Motor neuron (in vitro differentiated cells): Measurements from ENCODE around the gene NUP93. TPM values are rescaled to one million over a fixed set of nuclear protein-coding genes. Genes with fewer than 3 reads are reported as not detected.

Experiments used
- ATAC-seq, 8 experiments: fragments of 200-7000 bp; cut with Tn5 transposase; replicated peaks in 6 of 8; 2 replicates each; pipeline ENCODE4 v1.8.0; 2021; ENCODE audit warnings: mild to moderate bottlenecking in 8 of 8, moderate library complexity in 8 of 8
- H3K27ac ChIP-seq, 2 donors: fragments of 250-450 bp; sonication (Bioruptor Pico); 2 replicates each; pipeline ENCODE4 v1.9.0; 2021; ENCODE audit warnings: antibody characterized with exemption in 2 of 2, mild to moderate bottlenecking in 2 of 2, moderate library complexity in 1 of 2
- H3K4me1 ChIP-seq, 2 donors: fragments of 250-450 bp; sonication (Bioruptor Pico); replicated peaks in 1 of 2; 2 replicates each; pipeline ENCODE4 v1.6.1; 2021; ENCODE audit warnings: antibody characterized with exemption in 2 of 2, mild to moderate bottlenecking in 2 of 2, moderate library complexity in 1 of 2
- H3K4me3 ChIP-seq, 5 donors: fragments of 250-450 bp; sonication (Bioruptor Pico); 2 replicates each; pipeline ENCODE4 v1.9.0; 2021; ENCODE audit warnings: antibody characterized with exemption in 5 of 5, mild to moderate bottlenecking in 5 of 5, moderate library complexity in 4 of 5
- WGBS, 10 experiments: fragments of 450-650 bp; shearing (Covaris generic); methylation state at CpG; one replicate each; pipeline ENCODE4 v1.0.0; 2022; 5-methylcytosine and 5-hydroxymethylcytosine counted together
- in situ Hi-C, 9 experiments: fragments of 400-800 bp; cut with MboI; loops; one replicate each; pipeline ENCODE4 v1.15.0; 2021; ENCODE audit warnings: low sequenced_read_pairs in 9 of 9, low pct_unique_long_range_greater_than_20kb in 2 of 9; ENCODE audit not compliant: unreplicated experiment in 9 of 9
- total RNA-seq, 8 experiments: library from RNA; unstranded; fragments of 300-600 nt; gene quantifications; 2 replicates each; pipeline versions ENCODE4 v1.2.3 to v1.2.4, GENCODE V29; 2022

Gene NUP93
- total RNA-seq, 8 experiments from 2014 or later, result 48.6 to 123 (median 95.5) TPM

- in situ Hi-C loops, result no loop called here
- H3K27ac ChIP-seq, result no peak overlapping the region
- no peaks in the 10 kb centered on the region for H3K4me1 ChIP-seq
- no peak for ATAC-seq
- no peak overlapping the region for H3K4me3 ChIP-seq
Observed at GRCh38 chr16:56755038-56755437, 25.1 kb downstream of the NUP93 start.

DNA sequence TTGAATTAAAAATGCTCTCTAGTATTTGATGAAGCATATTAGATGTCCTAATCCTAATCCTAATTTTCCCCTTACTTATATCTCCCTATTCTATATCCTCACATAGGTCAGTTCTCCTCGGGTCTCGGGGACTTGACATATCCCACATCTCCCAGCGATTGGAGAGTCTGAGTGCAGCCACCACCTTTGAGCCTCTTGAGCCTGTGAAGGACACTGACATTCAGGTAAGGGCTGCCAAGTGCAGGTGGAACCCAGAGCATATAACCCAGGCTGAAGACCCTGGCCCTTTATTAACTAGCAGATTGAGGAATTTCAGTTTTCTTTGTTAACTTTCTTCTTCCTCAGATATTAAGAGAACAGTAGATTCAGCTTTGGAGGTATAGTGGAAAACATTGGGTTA lies 28.5 kb downstream of the NUP93 start:
- no peak overlapping the region for H3K27ac ChIP-seq
- no peak overlapping the region for H3K4me3 ChIP-seq
- WGBS, 10 experiments, result 80 to 100% (median 100%) methylated on average over 1 to 3 of the region's 3 CpGs; no CpG with 5 or more reads in 5 of the 10 experiments
- no peaks in the 10 kb centered on the region for H3K4me1 ChIP-seq
- no peak for ATAC-seq
- in situ Hi-C loops, result no loop called here

GRCh38 chr16:56758930-56759329 lies 29.0 kb downstream of the NUP93 start:
- Histone ChIP-seq H3K4me3 (no peak overlapping the region), H3K27ac (no peak overlapping the region), H3K4me1 (no peaks in the 10 kb centered on the region)
- in situ Hi-C loops, result no loop called here
- 50 to 100% (median 96%) methylated on average over 1 to 4 of the region's 4 CpGs for whole genome bisulfite sequencing, 10 experiments
- no peak for ATAC-seq

DNA sequence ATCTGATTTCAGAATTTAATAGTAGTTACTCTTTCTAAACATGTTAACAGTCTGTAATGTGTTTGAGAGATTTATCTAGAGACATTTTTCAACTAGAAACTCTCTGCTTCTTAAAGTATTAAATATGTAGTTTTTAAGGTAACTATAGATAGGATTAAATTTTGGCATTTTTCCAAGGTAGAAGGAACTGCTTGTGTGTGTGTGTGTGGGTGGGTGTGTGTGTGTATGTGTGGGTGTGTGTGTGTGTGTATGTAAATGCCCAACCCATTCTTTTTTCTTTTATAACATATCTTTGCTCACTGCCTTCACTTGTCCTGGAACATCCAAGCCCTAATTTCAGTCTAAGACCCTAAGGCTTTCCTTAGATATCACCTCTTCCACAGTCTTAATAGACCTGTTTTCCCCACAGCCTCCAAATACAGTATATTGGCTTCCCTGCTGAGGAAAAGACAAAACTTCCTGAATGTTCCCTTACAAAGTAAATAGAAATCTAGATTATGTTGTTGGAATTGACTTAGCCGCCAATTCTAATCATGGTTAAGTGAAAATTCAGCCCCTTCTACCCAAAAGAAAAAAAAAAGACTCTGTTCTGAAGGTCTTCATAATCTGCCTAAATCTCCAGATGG lies 33.5 kb downstream of the NUP93 start:
- H3K4me3 ChIP-seq, result no peak overlapping the region
- ATAC-seq, result peak in 2 of 8 experiments; percentile 23 to 39
- H3K27ac ChIP-seq, result no peak overlapping the region
- H3K4me1 ChIP-seq, result peaks cover 0 to 3% of the 10 kb centered on the region in 2 donors
- in situ Hi-C loops, result no loop called here
- WGBS, 10 experiments, result 71 to 100% (median 100%) methylated on average over 1 of the region's 1 CpG; no CpG with 5 or more reads in 2 of the 10 experiments

GRCh38 chr16:56764835-56765234 lies 34.9 kb downstream of the NUP93 start:
- H3K4me1 ChIP-seq, result peaks cover 0 to 3% of the 10 kb centered on the region in 2 donors
- no peak overlapping the region for H3K4me3 ChIP-seq
- WGBS, 10 experiments, result 71 to 100% (median 89%) methylated on average over 1 to 2 of the region's 2 CpGs
- no peak overlapping the region for H3K27ac ChIP-seq
- in situ Hi-C loops, result no loop called here
- no peak for ATAC-seq

GRCh38 chr16:56765949-56766348 lies 36.0 kb downstream of the NUP93 start:
- Histone ChIP-seq H3K4me1 (peaks cover 0 to 3% of the 10 kb centered on the region in 2 donors), H3K4me3 (no peak overlapping the region), H3K27ac (no peak overlapping the region)
- no peak for ATAC-seq
- WGBS, 10 experiments, result 70 to 100% (median 82%) methylated on average over 1 to 4 of the region's 4 CpGs
- in situ Hi-C loops, result no loop called here

- ATAC-seq, result peak in 5 of 8 experiments; percentile 10 to 89 (median 77)
- in situ Hi-C loops, result no loop called here
- Histone ChIP-seq H3K4me3 (no peak overlapping the region), H3K27ac (no peak overlapping the region), H3K4me1 (peaks cover 0 to 3% of the 10 kb centered on the region in 2 donors)
- WGBS, 10 experiments, result 40 to 100% (median 86%) methylated on average over 1 to 3 of the region's 3 CpGs; no CpG with 5 or more reads in 3 of the 10 experiments
Observed at GRCh38 chr16:56767024-56767423, 37.1 kb downstream of the NUP93 start.

GRCh38 chr16:56769677-56770076 lies 39.7 kb downstream of the NUP93 start:
- in situ Hi-C loops, result no loop called here
- Histone ChIP-seq H3K4me1 (peaks cover 0 to 11% of the 10 kb centered on the region in 2 donors), H3K27ac (no peak overlapping the region), H3K4me3 (no peak overlapping the region)
- WGBS, 10 experiments, result 80 to 100% (median 96%) methylated on average over 1 to 3 of the region's 3 CpGs; no CpG with 5 or more reads in 4 of the 10 experiments
- no peak for ATAC-seq

DNA sequence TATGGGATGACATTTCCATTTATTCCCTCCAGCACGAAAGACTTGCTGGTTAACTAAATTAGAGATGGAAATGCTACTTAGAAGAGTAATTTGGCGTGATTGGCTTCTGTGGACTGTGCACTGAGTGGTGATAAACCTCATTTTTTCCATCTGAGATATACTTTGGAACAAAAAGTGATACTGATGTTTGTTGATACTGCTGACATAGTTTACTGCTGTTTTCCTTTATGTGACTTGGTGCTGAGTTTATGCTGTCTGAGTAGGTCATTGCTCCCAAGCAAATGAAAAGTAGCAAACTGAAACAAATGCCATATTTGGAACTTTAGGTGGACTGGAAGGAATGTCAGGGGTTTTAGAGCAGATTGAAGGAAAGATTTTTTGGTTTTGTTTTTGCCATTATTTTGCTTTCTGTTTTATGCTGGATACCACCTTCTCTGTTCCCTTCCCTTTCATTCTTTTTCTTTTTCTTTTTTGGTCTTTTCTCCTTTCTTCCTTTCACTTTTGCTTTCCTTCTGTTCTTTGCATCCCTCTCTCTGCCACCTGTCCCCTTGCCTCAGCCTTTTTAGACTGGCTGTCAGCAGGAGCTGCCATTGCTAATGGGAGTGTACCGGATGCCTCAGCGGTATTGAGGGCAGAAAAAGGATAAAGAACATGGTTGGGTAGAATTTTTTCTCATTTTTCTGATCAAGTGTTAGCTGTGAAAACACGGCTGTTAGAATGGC lies 41.8 kb downstream of the NUP93 start:
- in situ Hi-C loops, result no loop called here
- no peak overlapping the region for H3K27ac ChIP-seq

DNA sequence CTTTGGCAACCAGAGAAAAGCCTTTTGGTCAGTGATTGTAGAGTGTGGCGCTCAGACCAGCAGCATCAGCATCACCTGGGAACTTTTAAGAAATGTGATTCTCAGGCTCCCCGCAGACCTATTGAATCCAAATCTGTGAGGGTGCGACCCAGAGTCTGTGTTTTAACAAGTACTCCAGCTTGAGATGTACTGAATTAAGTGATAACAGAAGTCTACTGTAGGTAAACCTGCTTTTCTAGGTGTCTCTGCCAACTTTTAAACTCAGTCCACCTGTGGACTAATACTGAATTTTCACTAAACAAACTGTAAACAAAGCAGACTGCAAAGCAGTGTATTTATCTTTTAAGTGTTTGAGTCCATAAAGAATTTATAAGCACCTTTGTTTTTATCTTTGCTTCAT lies 43.6 kb downstream of the NUP93 start:
- WGBS, 10 experiments, result 86 to 100% (median 100%) methylated on average over 1 to 3 of the region's 3 CpGs; no CpG with 5 or more reads in 3 of the 10 experiments
- in situ Hi-C loops, result no loop called here

More for the DNA sequence above, 41.8 kb downstream of the NUP93 start:
- Histone ChIP-seq H3K4me1 (peaks cover 3 to 11% of the 10 kb centered on the region in 2 donors), H3K4me3 (no peak overlapping the region)
- no peak for ATAC-seq
- 83 to 100% (median 93%) methylated on average over 3 to 5 of the region's 5 CpGs for WGBS, 10 experiments

DNA sequence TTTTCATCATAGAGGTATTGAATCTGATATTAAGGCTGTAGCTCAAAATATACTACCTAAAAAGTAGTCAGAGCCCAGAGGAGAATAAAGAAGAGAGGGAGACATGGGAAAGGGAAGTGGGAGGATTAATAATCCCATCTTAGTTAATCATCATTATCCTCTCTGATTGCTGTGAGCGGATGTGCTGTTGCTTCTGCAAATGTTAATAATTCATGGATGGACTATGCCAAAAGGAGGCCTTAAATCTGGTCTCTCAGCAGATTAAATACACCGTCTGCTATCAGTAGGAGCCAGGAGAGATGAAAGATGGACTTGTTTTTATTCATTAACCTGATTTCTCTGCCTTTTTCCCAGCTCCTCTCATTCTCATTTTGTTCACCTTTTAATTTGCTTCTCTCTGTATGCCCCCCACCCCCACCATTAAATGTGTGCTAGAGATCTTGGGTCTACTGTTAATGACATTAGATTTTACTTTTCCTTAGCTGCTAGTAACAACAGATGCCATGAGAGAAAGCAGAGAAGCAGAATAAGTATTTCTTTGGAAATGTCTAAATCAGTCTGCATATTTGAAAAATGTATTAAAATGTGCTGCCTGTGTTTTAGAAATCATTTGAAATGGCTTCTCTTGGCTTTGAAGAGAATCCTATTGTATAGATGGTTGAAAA lies 44.2 kb downstream of the NUP93 start:
- no peak for ATAC-seq
- 60 to 90% (median 81%) methylated on average over 1 to 2 of the region's 2 CpGs; no CpG with 5 or more reads in 1 of the 10 experiments for WGBS, 10 experiments

More for the DNA sequence above, 43.6 kb downstream of the NUP93 start:
- Histone ChIP-seq H3K4me1 (peaks cover 4 to 8% of the 10 kb centered on the region in 2 donors), H3K4me3 (no peak overlapping the region), H3K27ac (no peak overlapping the region)
- no peak for ATAC-seq

GRCh38 chr16:56775162-56775561 lies 45.2 kb downstream of the NUP93 start:
- no peak overlapping the region for H3K4me3 ChIP-seq
- WGBS, 10 experiments, result 0 to 100% (median 23%) methylated on average over 1 to 4 of the region's 4 CpGs; no CpG with 5 or more reads in 2 of the 10 experiments
- peaks cover 4 to 11% of the 10 kb centered on the region in 2 donors for H3K4me1 ChIP-seq
- in situ Hi-C loops, result no loop called here
- no peak for ATAC-seq
- H3K27ac ChIP-seq, result no peak overlapping the region

More for the DNA sequence above, 44.2 kb downstream of the NUP93 start:
- in situ Hi-C loops, result no loop called here
- peaks cover 4 to 8% of the 10 kb centered on the region in 2 donors for H3K4me1 ChIP-seq
- H3K4me3 ChIP-seq, result no peak overlapping the region
- H3K27ac ChIP-seq, result no peak overlapping the region

DNA sequence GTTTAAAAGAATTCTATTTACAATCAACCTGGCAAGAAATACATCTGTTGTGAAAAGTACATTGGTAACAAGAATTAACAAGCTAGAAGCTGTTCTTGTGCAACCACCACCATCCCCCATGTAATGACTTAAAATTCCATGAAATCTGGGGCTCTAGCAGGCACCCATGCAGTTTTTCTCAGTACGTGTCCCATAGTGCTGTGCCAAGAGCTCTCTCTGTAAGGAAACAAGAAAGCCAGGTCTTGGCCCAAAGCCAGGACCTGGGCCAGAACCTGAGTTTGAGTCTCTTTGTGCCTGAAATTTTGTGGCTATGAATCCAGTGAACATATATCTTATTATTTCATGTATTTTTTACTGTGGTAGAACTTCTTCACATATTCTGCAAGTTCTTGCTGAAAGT lies 46.6 kb downstream of the NUP93 start:
- 50 to 83% (median 59%) methylated on average over 1 of the region's 1 CpG; no CpG with 5 or more reads in 4 of the 10 experiments for WGBS, 10 experiments
- Histone ChIP-seq H3K4me1 (peaks cover 15 to 25% of the 10 kb centered on the region in 2 donors), H3K4me3 (no peak overlapping the region), H3K27ac (no peak overlapping the region)
- ATAC-seq, result no peak
- in situ Hi-C loops, result no loop called here
